ENCODE data around the gene EMC10. TPM values are rescaled to one million over a fixed set of nuclear protein-coding genes. Genes with fewer than 3 reads are reported as not detected.

EMC10 gene
- total RNA-seq, 1 experiment from 2014 or later, result 200 TPM

GRCh38 chr19:50465000-50465399 is 11.3 kb upstream of the EMC10 start:
- intact Hi-C loops (cut with micrococcal nuclease; ENCODE audit: unreplicated experiment), result no loop called here
- Mint-ChIP-seq H3K4me1 (ENCODE audit: low read depth, unreplicated experiment) (peaks cover 7% of the 10 kb centered on the region), H3K27ac (ENCODE audit: unreplicated experiment) (no peak overlapping the region), H3K27me3 (ENCODE audit: unreplicated experiment) (peaks cover 54% of the 10 kb centered on the region), H3K4me3 (ENCODE audit: low read depth, unreplicated experiment) (no peak overlapping the region), H3K36me3 (ENCODE audit: insufficient read depth, unreplicated experiment) (peaks cover 3% of the 10 kb centered on the region), H3K9me3 (ENCODE audit: low read depth, unreplicated experiment) (peaks cover 2% of the 10 kb centered on the region)
- TF ChIP-seq, protein P1, sequence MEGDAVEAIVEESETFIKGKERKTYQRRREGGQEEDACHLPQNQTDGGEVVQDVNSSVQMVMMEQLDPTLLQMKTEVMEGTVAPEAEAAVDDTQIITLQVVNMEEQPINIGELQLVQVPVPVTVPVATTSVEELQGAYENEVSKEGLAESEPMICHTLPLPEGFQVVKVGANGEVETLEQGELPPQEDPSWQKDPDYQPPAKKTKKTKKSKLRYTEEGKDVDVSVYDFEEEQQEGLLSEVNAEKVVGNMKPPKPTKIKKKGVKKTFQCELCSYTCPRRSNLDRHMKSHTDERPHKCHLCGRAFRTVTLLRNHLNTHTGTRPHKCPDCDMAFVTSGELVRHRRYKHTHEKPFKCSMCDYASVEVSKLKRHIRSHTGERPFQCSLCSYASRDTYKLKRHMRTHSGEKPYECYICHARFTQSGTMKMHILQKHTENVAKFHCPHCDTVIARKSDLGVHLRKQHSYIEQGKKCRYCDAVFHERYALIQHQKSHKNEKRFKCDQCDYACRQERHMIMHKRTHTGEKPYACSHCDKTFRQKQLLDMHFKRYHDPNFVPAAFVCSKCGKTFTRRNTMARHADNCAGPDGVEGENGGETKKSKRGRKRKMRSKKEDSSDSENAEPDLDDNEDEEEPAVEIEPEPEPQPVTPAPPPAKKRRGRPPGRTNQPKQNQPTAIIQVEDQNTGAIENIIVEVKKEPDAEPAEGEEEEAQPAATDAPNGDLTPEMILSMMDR (IDR thresholded peaks at IDR 0.05; ENCODE audit: unreplicated experiment), result no peak
- no peak for DNase-seq
- BruUV-seq (replicated peaks), result no TSS peak
- CTCF ChIA-PET, result no interaction called here

- H3K27me3 Mint-ChIP-seq (ENCODE audit: unreplicated experiment), result peaks cover 49% of the 10 kb centered on the region
- TF ChIP-seq, protein P1 (IDR thresholded peaks at IDR 0.05; ENCODE audit: unreplicated experiment), result peak; percentile 31
- H3K4me1 Mint-ChIP-seq (ENCODE audit: low read depth, unreplicated experiment), result peaks cover 7% of the 10 kb centered on the region
- BruUV-seq (replicated peaks), result no TSS peak
- H3K27ac Mint-ChIP-seq (ENCODE audit: unreplicated experiment), result no peak overlapping the region
- H3K4me3 Mint-ChIP-seq (ENCODE audit: low read depth, unreplicated experiment), result no peak overlapping the region
- H3K36me3 Mint-ChIP-seq (ENCODE audit: insufficient read depth, unreplicated experiment), result peaks cover 3% of the 10 kb centered on the region
- DNase-seq, result peak; percentile 58
- H3K9me3 Mint-ChIP-seq (ENCODE audit: low read depth, unreplicated experiment), result peaks cover 2% of the 10 kb centered on the region
- CTCF ChIA-PET, result interaction anchor here (0.6 to 1.5 kb wide), 8 partner anchors 10 to 259 kb away, joined by 3 to 8 read pairs (median 4); partner anchors contain the start of gene JOSD2
- intact Hi-C loops (cut with micrococcal nuclease; ENCODE audit: unreplicated experiment), result no loop called here
Observed at GRCh38 chr19:50465986-50466705, 10.2 kb upstream of the EMC10 start.

DNA sequence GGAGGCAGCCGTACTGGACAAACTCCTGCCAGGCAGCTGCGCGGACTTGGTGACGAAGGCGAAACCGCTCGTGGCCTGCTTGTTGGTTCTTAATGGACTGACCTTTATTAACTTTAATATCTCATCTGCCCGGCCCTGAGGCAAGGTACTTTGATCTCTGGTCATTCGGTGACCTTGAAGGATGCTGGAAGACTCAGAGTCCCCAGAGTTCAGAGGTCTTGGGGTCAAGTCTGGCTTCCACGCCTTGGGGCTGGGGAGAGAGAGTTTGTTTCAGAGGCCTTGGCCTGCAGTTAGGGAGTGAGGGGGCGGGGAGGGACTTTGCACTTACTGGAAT is 9.6 kb upstream of the EMC10 start:
- TF ChIP-seq, protein P1 (IDR thresholded peaks at IDR 0.05; ENCODE audit: unreplicated experiment), result no peak
- intact Hi-C loops (cut with micrococcal nuclease; ENCODE audit: unreplicated experiment), result no loop called here
- Mint-ChIP-seq H3K4me3 (ENCODE audit: low read depth, unreplicated experiment) (no peak overlapping the region), H3K27ac (ENCODE audit: unreplicated experiment) (no peak overlapping the region), H3K4me1 (ENCODE audit: low read depth, unreplicated experiment) (peaks cover 7% of the 10 kb centered on the region), H3K27me3 (ENCODE audit: unreplicated experiment) (peaks cover 49% of the 10 kb centered on the region), H3K36me3 (ENCODE audit: insufficient read depth, unreplicated experiment) (peaks cover 3% of the 10 kb centered on the region), H3K9me3 (ENCODE audit: low read depth, unreplicated experiment) (peaks cover 2% of the 10 kb centered on the region)
- CTCF ChIA-PET, result interaction anchor here (0.6 to 1.5 kb wide), 5 partner anchors 13 to 258 kb away, joined by 3 to 8 read pairs (median 5); partner anchors contain the start of gene JOSD2
- no TSS peak for BruUV-seq (replicated peaks)
- no peak for DNase-seq

- Mint-ChIP-seq H3K4me3 (ENCODE audit: low read depth, unreplicated experiment) (no peak overlapping the region), H3K27ac (ENCODE audit: unreplicated experiment) (no peak overlapping the region), H3K4me1 (ENCODE audit: low read depth, unreplicated experiment) (peaks cover 2% of the 10 kb centered on the region), H3K9me3 (ENCODE audit: low read depth, unreplicated experiment) (peaks cover under 1% of the 10 kb centered on the region), H3K36me3 (ENCODE audit: insufficient read depth, unreplicated experiment) (peaks cover 2% of the 10 kb centered on the region), H3K27me3 (ENCODE audit: unreplicated experiment) (peaks cover 49% of the 10 kb centered on the region)
- intact Hi-C loops (cut with micrococcal nuclease; ENCODE audit: unreplicated experiment), result no loop called here
- DNase-seq, result no peak
- BruUV-seq (replicated peaks), result no TSS peak
- TF ChIP-seq, protein P1 (IDR thresholded peaks at IDR 0.05; ENCODE audit: unreplicated experiment), result no peak
- CTCF ChIA-PET, result interaction anchor here (1.4 kb wide), 1 partner anchor 12 kb away, joined by 3 read pairs; no protein-coding TSS in a partner anchor
Observed at GRCh38 chr19:50467566-50467965, 8.7 kb upstream of the EMC10 start.
